ENCODE results near the gene YARS1. TPM values are rescaled to one million over a fixed set of nuclear protein-coding genes. Genes with fewer than 3 reads are reported as not detected.

The YARS1 gene
- total RNA-seq, 1 donor from 2014 or later: 219 TPM

DNA sequence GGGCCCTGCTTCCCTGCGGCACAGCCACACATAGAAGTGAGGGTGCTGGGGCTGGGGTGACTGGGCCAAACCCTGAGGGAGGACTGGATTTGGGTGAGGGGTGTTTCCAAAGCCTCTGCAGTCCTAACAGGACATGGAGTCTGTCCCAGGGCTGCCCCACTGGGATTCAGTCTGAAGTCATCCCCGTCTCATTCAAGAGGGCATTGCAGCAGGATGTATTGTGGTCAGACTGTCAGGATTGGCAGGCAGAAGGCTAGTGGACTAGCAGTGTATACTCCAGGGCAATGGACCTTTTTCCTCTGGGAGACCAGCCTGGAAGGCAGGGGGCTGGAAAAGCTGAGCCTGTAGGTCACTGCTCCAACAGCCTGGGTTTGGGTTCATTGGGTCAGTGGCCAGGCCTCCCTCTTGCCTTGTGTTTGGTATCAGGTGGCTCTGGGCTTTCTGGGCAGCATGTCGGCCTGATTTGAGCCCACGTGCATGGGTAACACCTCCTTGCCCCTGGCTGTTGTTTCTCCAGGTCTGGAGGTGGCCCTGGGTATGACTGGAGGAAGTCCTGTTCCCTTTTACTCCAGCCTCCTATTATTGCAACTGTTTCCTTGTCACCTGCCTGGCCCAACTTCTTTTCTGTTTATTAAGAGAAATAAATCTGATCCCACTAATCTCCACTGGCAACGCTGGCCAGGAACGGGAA lies 73.6 kb downstream of the YARS1 start:
- DNase-seq (ENCODE audit: low read depth) (peak; percentile 10), FAIRE-seq (no peak)
- Histone ChIP-seq H3K4me2 (ENCODE audit: low read length) (peak overlapping the region; percentile 91), H3K79me2 (ENCODE audit: insufficient read depth, low read length) (peaks cover 4% of the 10 kb centered on the region), H2AFZ (ENCODE audit: low read depth, low read length) (no peak overlapping the region), H3K4me1 (ENCODE audit: insufficient read depth, low read length) (peaks cover 22% of the 10 kb centered on the region), H3K27me3 (ENCODE audit: insufficient read depth, low read length) (no peaks in the 10 kb centered on the region), H3K27ac (ENCODE audit: low read depth, low read length) (no peak overlapping the region), H4K20me1 (ENCODE audit: insufficient read depth, low read length) (peaks cover 25% of the 10 kb centered on the region), H3K9ac (ENCODE audit: low read length) (no peak overlapping the region), H3K36me3 (ENCODE audit: insufficient read depth, low read length) (no peaks in the 10 kb centered on the region), H3K4me3 (ENCODE audit: insufficient read depth, low read depth, low read length) (no peak overlapping the region), H3K9me3 (ENCODE audit: insufficient read depth, low read depth, low read length) (no peaks in the 10 kb centered on the region)
- Mint-ChIP-seq H3K4me1 (ENCODE audit: low read depth, unreplicated experiment) (peaks cover 6% of the 10 kb centered on the region), H3K9me3 (ENCODE audit: unreplicated experiment) (no peaks in the 10 kb centered on the region), H3K27ac (ENCODE audit: unreplicated experiment) (no peak overlapping the region), H3K4me3 (ENCODE audit: unreplicated experiment) (peak overlapping the region; percentile 84), H3K36me3 (ENCODE audit: low read depth, unreplicated experiment) (peaks cover 3% of the 10 kb centered on the region), H3K27me3 (ENCODE audit: low read depth, unreplicated experiment) (no peaks in the 10 kb centered on the region)
- TF ChIP-seq, protein P1, sequence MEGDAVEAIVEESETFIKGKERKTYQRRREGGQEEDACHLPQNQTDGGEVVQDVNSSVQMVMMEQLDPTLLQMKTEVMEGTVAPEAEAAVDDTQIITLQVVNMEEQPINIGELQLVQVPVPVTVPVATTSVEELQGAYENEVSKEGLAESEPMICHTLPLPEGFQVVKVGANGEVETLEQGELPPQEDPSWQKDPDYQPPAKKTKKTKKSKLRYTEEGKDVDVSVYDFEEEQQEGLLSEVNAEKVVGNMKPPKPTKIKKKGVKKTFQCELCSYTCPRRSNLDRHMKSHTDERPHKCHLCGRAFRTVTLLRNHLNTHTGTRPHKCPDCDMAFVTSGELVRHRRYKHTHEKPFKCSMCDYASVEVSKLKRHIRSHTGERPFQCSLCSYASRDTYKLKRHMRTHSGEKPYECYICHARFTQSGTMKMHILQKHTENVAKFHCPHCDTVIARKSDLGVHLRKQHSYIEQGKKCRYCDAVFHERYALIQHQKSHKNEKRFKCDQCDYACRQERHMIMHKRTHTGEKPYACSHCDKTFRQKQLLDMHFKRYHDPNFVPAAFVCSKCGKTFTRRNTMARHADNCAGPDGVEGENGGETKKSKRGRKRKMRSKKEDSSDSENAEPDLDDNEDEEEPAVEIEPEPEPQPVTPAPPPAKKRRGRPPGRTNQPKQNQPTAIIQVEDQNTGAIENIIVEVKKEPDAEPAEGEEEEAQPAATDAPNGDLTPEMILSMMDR (IDR thresholded peaks at IDR 0.05; ENCODE audit: insufficient read depth, low read depth, low read length): no peak
- no peak for TF ChIP-seq EZH2 (IDR thresholded peaks at IDR 0.05; ENCODE audit: insufficient read depth, low read length)

DNA sequence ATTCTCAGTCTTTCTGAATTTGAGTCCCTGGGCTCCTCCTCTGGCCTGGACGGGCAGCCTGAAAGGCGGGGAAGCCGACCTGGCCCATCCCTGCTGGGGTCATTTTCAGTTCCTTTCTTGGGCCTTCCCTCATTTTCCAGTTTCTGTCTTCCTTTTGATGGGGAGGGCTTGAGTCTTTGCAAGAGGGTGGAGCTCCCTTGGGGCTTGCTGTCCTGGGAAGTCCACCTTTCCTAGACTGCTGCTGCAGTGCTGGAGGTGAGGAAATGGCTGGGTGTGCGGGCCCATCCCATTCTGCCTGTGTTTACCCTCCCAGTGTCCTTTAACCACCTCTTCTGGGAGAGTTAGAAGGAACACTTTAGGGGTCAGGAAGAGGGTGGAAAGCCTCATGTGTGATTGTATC lies 74.2 kb downstream of the YARS1 start:
- no peak overlapping the region for H2AFZ ChIP-seq (ENCODE audit: low read depth, low read length)
- no peak for FAIRE-seq
- peak overlapping the region; percentile 80 for H3K9ac ChIP-seq (ENCODE audit: low read length)
- no peak overlapping the region for H3K4me3 ChIP-seq (ENCODE audit: insufficient read depth, low read depth, low read length)
- Mint-ChIP-seq H3K4me3 (ENCODE audit: unreplicated experiment) (peak overlapping the region; percentile 84), H3K4me1 (ENCODE audit: low read depth, unreplicated experiment) (peaks cover 6% of the 10 kb centered on the region), H3K27me3 (ENCODE audit: low read depth, unreplicated experiment) (no peaks in the 10 kb centered on the region), H3K9me3 (ENCODE audit: unreplicated experiment) (no peaks in the 10 kb centered on the region), H3K36me3 (ENCODE audit: low read depth, unreplicated experiment) (peaks cover 3% of the 10 kb centered on the region), H3K27ac (ENCODE audit: unreplicated experiment) (peak overlapping the region; percentile 69)
- peaks cover 4% of the 10 kb centered on the region for H3K79me2 ChIP-seq (ENCODE audit: insufficient read depth, low read length)
- no peak overlapping the region for H3K27ac ChIP-seq (ENCODE audit: low read depth, low read length)
- peaks cover 22% of the 10 kb centered on the region for H4K20me1 ChIP-seq (ENCODE audit: insufficient read depth, low read length)
- no peaks in the 10 kb centered on the region for H3K9me3 ChIP-seq (ENCODE audit: insufficient read depth, low read depth, low read length)
- H3K36me3 ChIP-seq (ENCODE audit: insufficient read depth, low read length): no peaks in the 10 kb centered on the region
- H3K27me3 ChIP-seq (ENCODE audit: insufficient read depth, low read length): no peaks in the 10 kb centered on the region
- H3K4me2 ChIP-seq (ENCODE audit: low read length): peak overlapping the region; percentile 91
- peaks cover 22% of the 10 kb centered on the region for H3K4me1 ChIP-seq (ENCODE audit: insufficient read depth, low read length)
- no peak for DNase-seq (ENCODE audit: low read depth)
- TF ChIP-seq, protein P1 (IDR thresholded peaks at IDR 0.05; ENCODE audit: insufficient read depth, low read depth, low read length): no peak
- TF ChIP-seq EZH2 (IDR thresholded peaks at IDR 0.05; ENCODE audit: insufficient read depth, low read length): no peak

Measured in astrocyte (in vitro differentiated cells and primary cell).